ENCODE data around the gene RPA3. TPM values are rescaled to one million over a fixed set of nuclear protein-coding genes. Genes with fewer than 3 reads are reported as not detected.

The RPA3 gene
- total RNA-seq, 1 experiment from 2014 or later, result 108 TPM

DNA sequence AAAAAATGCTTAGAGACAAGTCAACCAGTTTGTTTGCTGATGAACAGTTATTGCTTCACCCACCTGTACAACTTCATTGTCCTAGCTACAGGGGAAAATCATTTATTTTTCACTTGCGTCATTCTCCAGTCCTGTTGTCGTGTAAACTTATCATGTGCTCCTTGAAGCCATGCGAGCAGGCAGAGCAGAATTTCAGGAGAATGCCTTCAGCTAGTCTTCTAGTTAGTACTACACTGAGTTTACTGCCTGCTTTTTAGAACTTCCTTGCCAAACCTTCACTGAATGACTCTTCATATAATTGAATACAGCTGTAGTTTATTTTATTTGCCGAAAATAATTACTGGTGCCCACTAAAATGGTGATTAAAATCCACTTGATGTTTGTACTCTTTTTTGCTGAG is 15.6 kb downstream of the RPA3 start:
- TF ChIP-seq, protein P1, sequence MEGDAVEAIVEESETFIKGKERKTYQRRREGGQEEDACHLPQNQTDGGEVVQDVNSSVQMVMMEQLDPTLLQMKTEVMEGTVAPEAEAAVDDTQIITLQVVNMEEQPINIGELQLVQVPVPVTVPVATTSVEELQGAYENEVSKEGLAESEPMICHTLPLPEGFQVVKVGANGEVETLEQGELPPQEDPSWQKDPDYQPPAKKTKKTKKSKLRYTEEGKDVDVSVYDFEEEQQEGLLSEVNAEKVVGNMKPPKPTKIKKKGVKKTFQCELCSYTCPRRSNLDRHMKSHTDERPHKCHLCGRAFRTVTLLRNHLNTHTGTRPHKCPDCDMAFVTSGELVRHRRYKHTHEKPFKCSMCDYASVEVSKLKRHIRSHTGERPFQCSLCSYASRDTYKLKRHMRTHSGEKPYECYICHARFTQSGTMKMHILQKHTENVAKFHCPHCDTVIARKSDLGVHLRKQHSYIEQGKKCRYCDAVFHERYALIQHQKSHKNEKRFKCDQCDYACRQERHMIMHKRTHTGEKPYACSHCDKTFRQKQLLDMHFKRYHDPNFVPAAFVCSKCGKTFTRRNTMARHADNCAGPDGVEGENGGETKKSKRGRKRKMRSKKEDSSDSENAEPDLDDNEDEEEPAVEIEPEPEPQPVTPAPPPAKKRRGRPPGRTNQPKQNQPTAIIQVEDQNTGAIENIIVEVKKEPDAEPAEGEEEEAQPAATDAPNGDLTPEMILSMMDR (conservative IDR thresholded peaks at IDR 0.05), result no peak
- H3K4ac ChIP-seq (ENCODE audit: low read depth, low read length), result no peak overlapping the region
- H2BK15ac ChIP-seq (ENCODE audit: low read depth, low read length), result no peak overlapping the region
- no peak overlapping the region for H3K27ac ChIP-seq (ENCODE audit: insufficient read length, low read depth, low read length)
- H2BK120ac ChIP-seq (ENCODE audit: low read depth, low read length, poor library complexity, severe bottlenecking), result no peak overlapping the region
- no peaks in the 10 kb centered on the region for H4K20me1 ChIP-seq (ENCODE audit: control insufficient read depth, insufficient read depth, insufficient read length)
- H3K9me3 ChIP-seq (ENCODE audit: control insufficient read depth, low read depth, low read length), result no peaks in the 10 kb centered on the region
- H4K5ac ChIP-seq (ENCODE audit: insufficient read length, low read depth, low read length), result no peak overlapping the region
- no peaks in the 10 kb centered on the region for H3K27me3 ChIP-seq (ENCODE audit: insufficient read depth, low read length)
- H4K8ac ChIP-seq (replicated peaks; ENCODE audit: insufficient read length, low read depth, low read length), result no peak overlapping the region
- Mint-ChIP-seq H3K27ac (peak overlapping the region; percentile 27 to 52 (median 33); a peak in 3 of 7 replicates), H3K4me3 (no peak overlapping the region), H3K36me3 (ENCODE audit: insufficient read depth in 1 of 3, low read depth in 3 of 3) (no peaks in the 10 kb centered on the region; a peak in 1 of 7 replicates), H3K27me3 (ENCODE audit: low read depth) (no peaks in the 10 kb centered on the region), H3K9me3 (no peaks in the 10 kb centered on the region), H3K4me1 (peaks cover 30 to 31% of the 10 kb centered on the region in 2 experiments)
- H3K4me2 ChIP-seq (ENCODE audit: insufficient read depth, insufficient read length, low read length), result no peak overlapping the region
- H3K56ac ChIP-seq (ENCODE audit: insufficient read length, low read depth, low read length), result no peak overlapping the region
- no peak overlapping the region for H3K23ac ChIP-seq (ENCODE audit: insufficient read length, low read depth, low read length)
- no peak overlapping the region for H3K18ac ChIP-seq (ENCODE audit: insufficient read length, low read depth, low read length)
- no peak overlapping the region for H2BK5ac ChIP-seq (ENCODE audit: insufficient read length, low read length)
- peaks cover 2% of the 10 kb centered on the region; the same call in 1 of the 2 replicates for H3K4me1 ChIP-seq (ENCODE audit: insufficient read depth, low read length)
- H3K79me2 ChIP-seq (ENCODE audit: insufficient read depth, low read length), result no peaks in the 10 kb centered on the region
- no peak overlapping the region for H2AFZ ChIP-seq (ENCODE audit: low read length)
- no peak overlapping the region for H3K14ac ChIP-seq (ENCODE audit: insufficient read depth, low read length)
- no peaks in the 10 kb centered on the region for H3K23me2 ChIP-seq (ENCODE audit: insufficient read length, low read depth, low read length, poor library complexity, severe bottlenecking)
- H2BK20ac ChIP-seq (ENCODE audit: low read depth, low read length, poor library complexity, severe bottlenecking), result no peak overlapping the region
- H3K9ac ChIP-seq (ENCODE audit: extremely low read depth, insufficient read length, low read length), result no peak overlapping the region
- no peak for DNase-seq
- H3K79me1 ChIP-seq (ENCODE audit: insufficient read depth, low read depth, low read length, poor library complexity, severe bottlenecking), result no peaks in the 10 kb centered on the region
- peak overlapping the region; percentile 50 for H2AK5ac ChIP-seq (ENCODE audit: insufficient read length, low read length)
- no peak overlapping the region for H3T11ph ChIP-seq (ENCODE audit: low read length)
- no CpG with 5 or more reads among the region's 4 CpGs for WGBS (ENCODE audit: extremely low coverage, insufficient read length, low lambda C conversion rate)
- no peak overlapping the region for H4K91ac ChIP-seq (ENCODE audit: insufficient read length, low read depth, low read length)
- H2BK12ac ChIP-seq (ENCODE audit: insufficient read length, low read depth, low read length), result no peak overlapping the region
